Panc1 (cell line): ENCODE data around the gene DPYD.

Experiments used
- CTCF ChIP-seq: fragments of 450-650 bp; IDR thresholded peaks from 2 replicates; pipeline ENCODE4 v1.5.1; 2017; ENCODE audit warnings: mild to moderate bottlenecking
- POLR2AphosphoS5 ChIP-seq: IDR thresholded peaks from 2 replicates; pipeline ENCODE4 v1.6.1; 2012; ENCODE audit warnings: mild to moderate bottlenecking, low read depth, low read length, moderate library complexity

GRCh38 chr1:97660431-97661105 lies 260.3 kb downstream of the DPYD start:
- TF ChIP-seq CTCF (no peak), POLR2AphosphoS5 (no peak)
